NCI-H146 (cell line): ENCODE measurements around the gene SPP1.
"Not testable (repeated sequence)": the region's sequence is repeated elsewhere in the genome, so short reads cannot be mapped to it uniquely, and the experiment has no call there.

Experiments
- DNase-seq: peaks from one replicate; lab custom pipeline; 2025; lab: John Stamatoyannopoulos, UW

The SPP1 gene

GRCh38 chr4:88025868-88026661, 50.6 kb downstream of the SPP1 start:
- not testable (repeated sequence) for DNase-seq

- DNase-seq = no peak
These were observed 52.4 kb downstream of the SPP1 start for GRCh38 chr4:88027611-88028608.

GRCh38 chr4:88028946-88029345, 53.4 kb downstream of the SPP1 start:
- no peak for DNase-seq

- no peak for DNase-seq
These were observed 54.0 kb downstream of the SPP1 start for GRCh38 chr4:88029556-88029955.

DNA sequence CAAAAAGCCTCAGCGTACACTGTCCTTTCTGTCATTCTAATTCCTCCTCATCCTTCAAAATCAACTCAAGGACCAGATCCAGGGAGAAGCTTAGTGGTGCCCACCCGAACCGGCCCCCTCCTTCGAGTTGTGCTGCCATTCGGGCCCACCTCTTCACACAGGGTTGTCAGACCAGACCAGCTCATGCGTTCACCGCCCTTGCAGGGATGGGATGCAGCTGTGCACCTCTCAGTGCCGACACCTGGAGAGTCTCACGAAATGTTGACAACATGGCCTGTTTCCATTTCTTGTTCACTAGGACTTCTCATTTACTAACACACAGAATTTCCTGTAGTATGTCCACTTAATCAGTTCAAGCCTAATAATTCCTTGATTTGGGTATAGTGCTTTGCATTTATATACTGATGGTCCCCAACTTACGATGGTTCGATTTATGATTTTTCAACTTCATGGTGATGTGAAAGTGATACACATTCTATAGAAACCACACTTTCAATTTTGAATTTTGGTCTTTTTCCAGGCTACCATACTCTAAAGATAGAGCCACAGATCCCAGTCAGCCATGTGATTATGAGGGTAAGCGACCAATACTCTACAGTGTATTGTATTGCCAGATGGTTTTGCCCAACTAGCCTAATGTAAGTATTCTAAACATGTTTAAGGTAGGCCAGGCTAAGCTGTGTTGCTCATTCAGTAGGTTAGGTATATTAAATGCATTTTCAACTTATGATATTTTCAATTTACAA, 55.2 kb downstream of the SPP1 start:
- no peak for DNase-seq
